VCaP (cell line): ENCODE data around the gene TOMM20.
A peak's percentile ranks its signal among the peaks of the same experiment; 100 is the strongest.

ENCODE experiments used
- H3K27ac ChIP-seq: fragments of 450-650 bp; 2 replicates; pipeline ENCODE4 v1.5.1; 2017
- CTCF ChIP-seq: fragments of 450-650 bp; conservative IDR thresholded peaks from 2 replicates; pipeline ENCODE4 v1.5.1; 2017; ENCODE audit warnings: mild to moderate bottlenecking, moderate library complexity

TOMM20 gene

GRCh38 chr1:235107368-235108184 is 21.1 kb downstream of the TOMM20 start:
- no peak for TF ChIP-seq CTCF
- H3K27ac ChIP-seq = no peak overlapping the region

- H3K27ac ChIP-seq = no peak overlapping the region
These were observed 22.2 kb downstream of the TOMM20 start for GRCh38 chr1:235106457-235106856.

GRCh38 chr1:235105051-235106043 is 23.3 kb downstream of the TOMM20 start:
- peak overlapping the region; percentile 52 for H3K27ac ChIP-seq
- no peak for TF ChIP-seq CTCF

More at GRCh38 chr1:235106457-235106856, 22.2 kb downstream of the TOMM20 start:
- TF ChIP-seq CTCF = no peak

DNA sequence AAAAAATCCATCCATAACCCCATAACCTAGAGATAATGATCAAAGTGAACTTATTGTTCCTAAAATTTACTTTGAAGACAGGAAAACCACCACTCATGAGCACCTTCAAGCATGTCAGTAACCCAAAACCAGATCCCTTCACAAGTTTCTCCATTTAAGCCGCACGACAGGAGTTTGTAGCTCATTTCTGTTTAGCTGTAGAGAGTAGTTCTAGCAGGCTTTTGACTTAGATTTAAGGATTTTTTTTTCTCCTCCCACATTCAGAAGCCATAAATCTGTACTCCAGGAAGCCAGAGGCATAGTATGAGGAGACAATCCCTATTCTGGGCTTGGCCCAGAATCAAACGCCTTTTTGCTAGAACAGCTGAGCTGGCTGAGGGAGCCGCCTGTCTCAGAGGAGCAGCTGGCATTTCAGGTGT is 25.6 kb downstream of the TOMM20 start:
- no peak for TF ChIP-seq CTCF
- H3K27ac ChIP-seq = no peak overlapping the region

- H3K27ac ChIP-seq = no peak overlapping the region
- no peak for TF ChIP-seq CTCF
These were observed 26.4 kb downstream of the TOMM20 start for GRCh38 chr1:235102259-235102582.

GRCh38 chr1:235101558-235102258 is 26.9 kb downstream of the TOMM20 start:
- no peak overlapping the region for H3K27ac ChIP-seq
- no peak for TF ChIP-seq CTCF
